ENCODE measurements around the gene GTF2I. TPM values are rescaled to one million over a fixed set of nuclear protein-coding genes. Genes with fewer than 3 reads are reported as not detected.
"Not testable (repeated sequence)": the region's sequence is repeated elsewhere in the genome, so short reads cannot be mapped to it uniquely, and the experiment has no call there.

Gene GTF2I
- polyA plus RNA-seq, 12 donors, result 98.4 to 261 (median 170) TPM; not detected in 1

DNA sequence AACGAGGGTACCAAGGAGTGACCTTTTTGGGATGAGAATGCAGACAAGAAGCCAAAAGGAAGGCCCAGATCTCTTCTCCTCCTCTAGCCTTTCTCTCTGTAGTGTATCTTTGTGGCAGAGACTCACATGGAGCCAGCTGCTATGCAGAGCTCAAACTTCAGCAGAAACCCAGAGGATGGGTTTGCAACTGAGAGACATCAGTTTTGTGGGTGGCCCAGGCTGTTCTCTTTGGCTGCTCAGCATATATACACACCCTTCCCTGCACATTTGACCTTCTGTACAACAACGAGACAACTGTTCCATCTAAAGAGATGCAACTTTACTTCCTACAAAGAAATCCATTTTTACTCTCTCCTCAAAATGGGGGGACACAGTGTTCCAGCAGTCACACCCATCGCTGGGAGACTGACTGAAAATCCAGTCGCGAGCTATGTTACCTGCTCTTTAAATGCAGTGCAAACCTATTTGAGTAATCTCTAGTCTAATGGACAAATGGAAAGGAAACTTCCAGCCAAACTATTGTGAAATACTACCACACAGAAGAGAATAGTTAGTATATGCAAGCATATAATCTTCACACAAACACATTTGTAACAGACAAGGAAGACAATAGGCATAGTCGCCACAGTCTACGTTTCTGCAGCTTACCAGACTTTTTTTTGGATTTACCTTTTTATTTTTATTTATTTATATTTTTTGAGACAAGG lies 51.2 kb downstream of the GTF2I start:
- DNase-seq, result peak; percentile 7

DNA sequence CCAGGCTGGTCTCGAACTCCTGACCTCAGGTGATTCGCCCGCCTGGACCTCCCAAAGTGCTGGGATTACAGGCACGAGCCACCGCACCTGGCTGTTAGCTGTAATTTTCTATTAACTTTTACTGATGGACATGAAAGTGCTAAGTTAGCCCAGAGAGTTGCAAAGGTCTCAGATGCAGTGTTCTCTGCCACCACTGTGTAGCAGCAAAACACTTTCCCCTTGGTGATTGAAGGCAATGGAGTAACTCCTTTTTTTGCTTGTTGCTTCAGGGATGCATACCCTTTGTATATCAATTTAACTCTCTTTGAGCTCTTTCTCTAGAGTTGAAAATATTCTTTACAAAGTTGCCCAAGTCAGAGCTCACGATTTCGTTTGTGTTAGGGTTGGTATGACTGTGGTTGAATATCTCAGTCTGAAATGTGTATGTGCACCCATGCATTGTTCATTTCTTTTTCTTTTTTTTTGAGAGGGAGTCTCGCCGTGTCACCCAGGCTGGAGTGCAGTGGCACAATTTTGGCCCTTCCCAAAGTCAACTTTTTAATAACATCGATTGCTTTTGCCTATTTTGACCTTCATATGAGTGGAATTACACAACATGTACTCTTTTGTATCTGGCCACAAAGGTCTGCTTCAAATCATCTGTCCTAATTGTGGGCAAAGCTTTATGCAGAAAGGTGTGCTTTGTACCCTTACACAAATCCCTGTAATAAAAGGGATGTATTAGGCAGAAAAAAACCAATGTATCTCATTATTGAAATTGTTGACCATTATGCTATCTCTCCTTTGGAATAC lies 52.6 kb downstream of the GTF2I start:
- DNase-seq, result no peak

DNA sequence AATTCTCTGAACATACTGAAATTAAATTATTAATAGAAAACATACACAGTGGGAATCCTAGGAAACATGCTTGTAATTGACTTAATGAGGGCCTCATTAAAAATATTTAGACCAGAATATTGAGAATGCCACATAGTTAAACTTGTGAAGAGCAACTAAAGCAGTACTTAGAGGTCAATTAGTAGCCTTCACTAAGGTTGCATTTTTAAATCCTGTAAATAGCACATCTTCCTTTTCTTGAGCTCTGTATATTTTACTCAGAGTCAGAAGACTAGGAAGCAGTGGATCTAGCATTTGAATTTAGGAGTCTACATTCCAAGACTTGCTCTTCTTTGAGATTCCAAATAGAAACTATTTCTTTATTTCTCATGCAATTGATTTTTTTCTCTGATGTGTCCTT lies 56.0 kb downstream of the GTF2I start:
- DNase-seq, result no peak

DNA sequence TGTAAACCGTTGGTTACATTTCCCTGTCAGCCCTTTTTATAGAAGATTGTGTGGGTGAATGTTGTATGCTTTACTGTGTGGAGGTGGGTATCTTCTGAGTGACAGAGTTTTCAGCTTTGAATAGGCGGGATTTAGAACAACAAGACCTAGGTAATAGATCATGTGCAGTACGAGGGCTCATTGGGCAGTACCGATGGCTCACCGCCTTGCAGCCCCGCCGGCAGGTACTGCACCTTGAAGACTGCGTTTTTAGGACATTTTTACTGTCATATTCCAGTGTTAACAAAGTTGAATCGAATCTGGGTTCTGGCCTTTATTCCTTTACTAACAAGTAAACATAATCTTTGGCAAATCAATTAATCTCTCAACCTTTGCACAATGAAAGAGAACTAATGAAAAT lies 60.4 kb downstream of the GTF2I start:
- DNase-seq, result no peak

DNA sequence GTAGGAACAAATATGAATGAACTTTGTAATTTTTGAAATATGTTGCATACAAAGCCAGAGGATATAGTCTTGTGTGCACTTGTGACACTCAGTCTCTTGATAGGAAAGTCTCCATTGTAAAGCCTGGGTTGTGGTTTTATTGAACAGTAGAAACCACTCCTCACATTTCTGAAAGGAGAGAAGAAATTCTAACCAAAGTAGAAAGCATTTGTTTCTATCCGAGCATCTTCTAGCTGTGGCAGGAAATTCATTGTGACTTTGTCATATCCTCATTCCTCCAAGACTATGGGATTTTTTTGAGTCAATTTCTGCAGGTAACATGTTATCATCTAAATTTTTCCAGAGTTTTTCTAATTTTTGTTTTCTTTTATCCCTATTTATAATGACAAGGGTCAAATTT lies 60.8 kb downstream of the GTF2I start:
- DNase-seq, result no peak

DNA sequence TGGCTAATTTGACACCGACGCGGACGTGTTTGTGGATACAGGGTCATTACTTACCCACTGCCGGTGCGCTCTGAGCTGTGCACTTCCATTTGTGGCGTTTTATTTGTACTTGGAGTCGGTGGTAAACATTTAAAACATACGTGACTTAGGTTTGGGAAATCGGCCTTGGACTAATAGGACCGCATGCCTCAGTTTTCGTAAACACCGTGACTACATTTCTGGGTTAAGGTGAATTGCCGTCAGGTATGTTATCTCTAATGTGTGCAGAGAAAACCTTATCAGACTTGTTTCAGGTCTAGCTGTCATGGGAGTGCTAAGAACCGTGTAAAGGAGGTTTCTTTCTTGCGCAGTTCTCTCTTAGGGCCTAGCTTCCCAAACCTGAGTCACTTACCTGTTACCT lies 64.6 kb downstream of the GTF2I start:
- no peak for DNase-seq

DNA sequence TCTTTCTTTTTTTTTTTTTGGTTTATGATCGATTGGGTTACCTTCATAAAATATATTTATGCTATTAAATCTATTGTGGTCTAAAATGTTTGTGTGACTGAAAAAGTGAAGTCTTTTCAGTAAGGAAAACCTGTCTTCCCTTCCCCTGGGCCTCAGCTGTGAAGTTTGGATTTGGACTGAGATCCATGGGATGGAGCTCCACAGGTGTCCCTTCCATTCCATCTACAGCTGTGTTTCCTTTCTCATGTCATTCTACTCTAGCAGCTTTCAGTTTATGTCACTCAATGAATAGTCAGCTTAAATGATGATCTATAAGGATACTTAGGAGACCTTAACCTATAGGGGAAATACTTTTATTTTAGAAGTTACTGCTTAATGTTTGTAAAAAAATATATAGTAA lies 68.3 kb downstream of the GTF2I start:
- no peak for DNase-seq

DNA sequence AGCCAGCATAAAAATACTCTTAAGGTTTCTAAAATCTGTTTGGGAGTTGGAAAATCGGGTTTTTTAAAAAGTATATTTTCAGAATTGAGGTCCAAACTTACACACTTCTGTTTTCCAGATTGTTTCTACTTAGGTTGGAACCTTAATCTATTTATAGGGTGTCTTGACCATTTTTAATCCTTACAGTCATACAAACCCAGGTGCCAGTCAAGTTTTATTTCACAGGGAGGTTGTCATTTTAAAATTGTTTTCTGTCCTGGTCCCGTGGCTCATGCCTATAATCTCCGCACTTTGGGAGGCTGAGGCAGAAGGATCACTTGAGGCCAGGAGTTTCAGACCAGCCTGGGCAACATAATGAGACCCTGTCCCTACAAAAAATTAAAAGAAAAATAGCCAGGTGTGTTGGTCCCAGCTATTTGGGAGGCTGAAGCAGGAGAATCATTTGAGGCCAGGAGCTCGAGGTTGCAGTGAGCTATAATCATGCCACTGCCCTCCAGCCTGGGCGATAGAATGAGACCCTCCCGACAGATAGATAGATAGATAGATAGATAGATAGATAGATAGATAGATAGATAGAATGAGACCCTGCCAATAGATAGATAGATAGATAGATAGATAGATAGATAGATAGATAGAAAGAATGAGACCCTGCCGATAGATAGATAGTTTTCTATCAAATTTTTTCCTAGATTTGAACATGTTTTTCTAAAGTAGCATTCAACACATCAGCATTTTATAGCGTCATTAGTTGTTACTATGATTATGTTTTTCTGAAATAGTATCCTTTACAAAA lies 69.0 kb downstream of the GTF2I start:
- no peak for DNase-seq

DNA sequence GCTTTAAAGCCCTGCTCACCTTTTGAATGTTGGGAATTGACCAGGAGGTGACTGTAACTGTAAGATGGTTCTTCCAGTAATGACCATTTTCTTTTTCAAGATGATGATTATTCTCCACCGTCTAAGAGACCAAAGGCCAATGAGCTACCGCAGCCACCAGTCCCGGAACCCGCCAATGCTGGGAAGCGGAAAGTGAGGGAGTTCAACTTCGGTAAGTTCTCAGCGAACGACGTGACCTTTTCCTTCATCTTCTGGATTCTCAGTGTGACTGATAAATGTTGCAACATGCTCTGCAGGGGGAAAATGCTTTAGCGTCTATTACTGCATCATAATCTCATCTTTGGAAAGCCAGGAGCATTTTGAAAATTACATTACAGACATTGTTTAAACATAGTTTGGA lies 71.2 kb downstream of the GTF2I start:
- not testable (repeated sequence) for DNase-seq

DNA sequence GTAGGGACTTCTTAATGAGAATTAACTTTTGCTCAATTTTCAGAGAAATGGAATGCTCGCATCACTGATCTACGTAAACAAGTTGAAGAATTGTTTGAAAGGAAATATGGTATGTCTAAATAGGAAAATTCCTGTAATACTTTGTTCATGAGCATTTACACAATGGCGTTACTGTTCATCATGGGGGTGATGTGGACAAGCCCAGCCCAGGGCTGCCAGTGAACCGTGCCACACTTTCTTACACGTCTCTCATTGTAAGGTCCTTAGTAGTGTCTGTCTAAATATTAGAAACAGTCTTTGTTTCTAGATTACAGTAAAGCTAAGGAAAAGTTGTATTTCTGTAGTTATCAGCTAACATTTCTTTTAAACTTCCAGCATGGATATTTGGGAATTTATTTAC lies 72.7 kb downstream of the GTF2I start:
- not testable (repeated sequence) for DNase-seq

DNA sequence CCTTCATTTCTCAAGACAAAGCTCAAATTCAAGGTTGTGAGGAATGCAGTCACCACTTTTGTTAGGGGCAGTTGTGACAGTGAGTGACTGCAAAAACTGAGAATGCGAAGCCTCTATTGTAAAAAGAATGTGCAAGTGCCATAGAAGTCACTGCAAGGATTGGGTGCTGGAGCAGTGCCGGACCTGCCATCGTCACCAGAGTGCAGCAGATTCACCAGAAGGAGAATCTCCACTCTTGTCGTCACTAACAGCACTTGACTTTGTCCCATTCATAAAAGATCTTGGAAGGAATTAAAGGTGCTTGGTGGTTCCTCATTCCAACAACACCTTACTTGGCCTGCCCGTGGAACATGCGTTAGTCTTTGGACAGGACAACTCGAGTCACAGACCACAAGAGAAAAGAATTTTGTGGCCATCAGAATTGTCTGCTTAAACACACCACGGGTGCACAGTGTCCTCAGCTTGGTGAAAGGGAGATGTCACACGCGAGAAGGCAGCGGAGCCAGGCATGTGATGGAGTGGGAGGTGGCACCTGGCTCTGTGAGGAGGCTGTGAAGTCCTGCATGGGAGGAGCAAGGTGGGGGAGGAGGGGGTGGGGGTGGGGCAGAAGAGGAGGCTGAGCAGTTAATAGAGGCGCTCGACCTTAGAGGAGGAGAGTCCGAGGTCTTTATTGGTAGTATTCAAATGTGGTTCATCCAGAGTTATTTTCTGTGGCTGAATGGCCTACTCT lies 82.6 kb downstream of the GTF2I start:
- not testable (repeated sequence) for DNase-seq

DNA sequence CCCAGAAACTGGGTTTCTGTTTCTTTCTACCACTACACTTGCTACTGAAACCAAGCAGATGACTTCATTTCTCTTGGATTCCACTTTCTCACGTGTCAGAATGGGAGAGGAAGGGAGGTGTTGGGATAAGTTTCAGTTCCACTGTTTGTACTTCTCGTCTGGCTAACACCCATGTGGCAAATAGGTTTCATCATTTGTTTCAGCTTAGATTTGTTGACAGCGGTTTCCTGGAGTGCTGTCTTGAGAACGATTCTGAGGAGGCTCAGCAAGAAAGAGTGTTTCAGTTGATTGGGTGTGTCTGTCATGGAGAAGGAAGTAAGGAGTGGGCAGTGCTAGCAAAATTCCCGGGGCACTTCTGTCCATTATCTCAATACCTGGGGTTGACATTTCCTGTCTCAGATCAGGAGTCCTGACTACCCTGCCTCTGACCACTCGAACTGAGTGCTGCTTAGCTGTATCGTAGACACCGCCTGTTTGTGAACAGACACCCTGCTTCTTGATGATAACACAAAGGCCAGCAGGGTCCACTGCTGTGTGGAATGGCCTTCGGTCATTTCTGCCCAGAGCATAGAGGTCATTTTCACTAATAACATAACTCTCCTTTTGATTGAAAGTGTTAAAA lies 86.5 kb downstream of the GTF2I start:
- DNase-seq, result not testable (repeated sequence)

DNA sequence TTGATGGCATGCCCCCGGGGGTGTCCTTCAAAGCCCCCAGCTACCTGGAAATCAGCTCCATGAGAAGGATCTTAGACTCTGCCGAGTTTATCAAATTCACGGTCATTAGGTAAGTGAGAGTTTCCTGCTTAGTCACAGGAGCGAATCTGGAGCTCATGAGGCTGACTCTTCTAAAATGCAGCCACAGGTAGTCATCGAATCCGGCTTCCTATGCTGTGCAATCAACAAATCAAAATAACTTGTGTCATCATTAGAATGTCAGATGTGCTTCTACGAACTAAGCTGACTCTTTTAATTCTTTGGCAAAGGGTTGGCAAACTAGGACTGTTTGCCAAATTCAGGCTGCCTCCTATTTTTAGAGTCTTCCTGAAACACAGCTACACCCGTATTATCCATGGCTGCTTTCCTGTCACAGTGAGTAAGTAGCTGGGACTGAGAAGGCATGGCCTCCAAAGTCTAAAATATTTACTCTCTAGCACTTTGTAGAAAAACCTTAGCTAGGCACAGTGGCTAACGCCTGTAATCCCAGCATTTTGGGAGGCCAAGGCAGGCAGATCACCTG lies 96.5 kb downstream of the GTF2I start:
- not testable (repeated sequence) for DNase-seq

DNA sequence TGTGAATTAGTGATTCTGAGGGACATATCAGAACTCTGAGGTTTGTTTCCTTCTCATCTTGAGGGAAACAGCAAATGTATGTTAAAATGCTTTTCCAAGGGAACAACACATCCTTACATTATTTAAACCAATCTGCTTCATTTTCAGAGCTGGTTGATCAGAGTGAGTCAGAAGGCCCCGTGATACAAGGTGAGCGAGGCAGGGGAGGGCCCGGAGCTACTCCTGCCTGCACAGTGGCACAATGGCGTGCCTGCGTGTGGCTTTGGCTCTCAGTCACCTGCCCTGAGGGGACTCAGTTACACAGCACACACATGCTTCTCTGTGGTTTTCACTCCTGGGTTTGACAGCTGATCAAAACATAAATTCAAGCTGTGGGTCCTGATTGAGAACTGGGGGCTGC lies 99.2 kb downstream of the GTF2I start:
- not testable (repeated sequence) for DNase-seq

DNA sequence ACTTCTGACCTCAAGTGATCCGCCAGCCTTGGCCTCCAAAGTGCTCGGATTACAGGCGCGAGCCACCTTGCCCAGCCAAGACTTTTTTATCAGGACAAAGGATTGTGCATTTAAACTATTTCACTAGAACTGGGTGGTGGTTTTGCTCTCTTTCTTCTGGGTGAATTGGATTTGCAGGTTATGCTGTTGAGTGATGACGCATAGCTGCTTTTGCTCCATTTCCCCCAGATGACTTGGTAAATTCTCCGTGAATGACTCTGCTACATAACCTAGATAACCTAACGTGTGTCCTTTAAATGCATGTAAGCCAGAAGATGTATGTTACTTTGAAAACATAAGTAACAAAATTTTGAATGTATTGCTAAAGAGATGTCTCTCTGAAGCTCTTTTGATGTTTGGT lies 100.8 kb downstream of the GTF2I start:
- DNase-seq, result not testable (repeated sequence)

DNA sequence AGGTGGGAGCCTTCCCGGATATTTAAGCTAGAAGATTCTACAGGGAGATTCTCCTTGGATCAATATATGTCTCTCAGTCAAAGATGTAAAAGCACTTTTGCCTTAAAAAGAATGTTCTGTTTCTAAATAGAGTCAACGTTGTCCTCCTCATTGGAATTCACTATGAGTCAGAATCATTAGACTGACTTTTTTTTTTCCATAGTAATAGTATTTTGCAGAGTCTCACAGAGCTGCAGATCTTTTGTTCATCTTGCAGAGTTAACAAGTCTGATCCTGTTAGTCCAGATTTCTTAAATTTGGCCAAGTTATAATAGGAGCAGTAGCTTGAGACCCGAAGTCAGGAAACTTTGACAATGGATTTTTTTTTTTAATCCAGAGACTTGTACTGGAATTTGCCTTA lies 101.5 kb downstream of the GTF2I start:
- not testable (repeated sequence) for DNase-seq

DNA sequence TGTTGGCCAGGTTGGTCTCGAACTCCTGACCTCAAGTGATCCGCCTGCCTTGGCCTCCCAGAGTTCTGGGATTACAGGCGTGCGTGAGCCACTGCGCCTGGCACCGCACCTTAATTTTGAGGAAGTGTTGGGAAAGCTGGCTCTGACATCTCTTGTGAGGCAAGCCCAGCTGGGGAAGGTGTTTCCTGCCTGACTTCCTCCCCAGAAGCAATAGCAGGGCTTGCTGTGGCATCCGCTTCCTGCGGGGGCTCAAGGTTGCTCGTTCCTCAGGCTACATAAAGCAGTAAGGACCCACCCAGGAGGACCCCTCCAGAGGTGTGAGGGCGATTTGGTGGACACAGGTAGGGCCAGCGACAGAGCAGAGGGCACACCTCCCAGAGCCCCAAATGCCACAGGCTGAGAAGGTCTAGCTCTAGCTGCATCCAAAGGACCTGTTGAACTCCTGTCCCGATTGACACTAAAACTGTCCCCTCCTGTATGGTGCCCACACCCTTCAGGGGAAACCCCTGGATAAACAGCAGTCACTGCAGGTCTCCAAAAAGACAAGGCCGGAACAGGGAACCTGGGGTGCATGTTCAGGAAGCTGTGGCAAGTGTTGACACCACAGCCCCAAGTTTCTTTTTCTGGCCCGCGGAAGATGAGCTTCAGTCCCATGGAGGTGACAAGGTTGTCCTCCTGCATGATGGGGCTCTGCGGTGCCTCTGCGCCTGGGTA lies 107.8 kb downstream of the GTF2I start:
- DNase-seq, result not testable (repeated sequence)

DNA sequence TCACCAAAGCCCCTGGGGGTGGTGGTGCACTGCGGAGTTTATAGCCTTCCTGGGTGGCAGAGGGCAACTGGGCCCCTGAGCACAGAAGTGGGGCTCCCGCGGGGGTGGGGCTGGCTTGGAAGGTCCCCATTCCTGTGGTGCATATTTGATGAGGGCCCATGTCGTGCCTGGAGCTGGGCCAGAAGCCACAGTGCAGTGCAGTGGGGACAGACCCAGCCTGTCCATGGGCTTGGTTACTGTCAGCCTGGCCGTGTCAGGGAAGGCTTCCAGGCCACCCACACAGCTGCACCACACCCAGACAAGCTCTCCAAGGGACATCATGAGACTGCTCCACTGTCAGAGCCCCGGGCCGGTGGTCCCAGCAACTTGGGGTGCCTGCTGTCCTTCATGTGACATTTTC lies 109.0 kb downstream of the GTF2I start:
- not testable (repeated sequence) for DNase-seq

DNA sequence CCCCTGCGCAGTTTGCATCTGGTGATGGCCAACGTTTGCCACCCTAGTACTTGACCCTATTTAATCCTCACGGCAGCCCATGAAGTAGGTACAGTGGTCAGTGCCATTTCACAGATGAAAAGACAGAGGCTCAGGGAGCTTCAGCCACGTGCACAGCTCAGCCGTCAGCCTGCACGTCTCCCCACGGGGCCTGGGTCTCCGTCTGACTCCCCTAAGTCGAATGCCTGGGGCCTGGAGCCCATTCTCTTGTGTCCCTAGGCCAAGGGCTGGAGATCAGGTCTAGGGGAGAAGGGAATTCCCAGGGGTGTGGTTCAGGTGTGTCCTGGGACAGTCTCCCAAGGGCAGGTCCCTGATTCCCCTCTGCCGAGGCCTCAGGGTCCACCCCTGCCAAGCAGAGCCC lies 109.5 kb downstream of the GTF2I start:
- DNase-seq, result not testable (repeated sequence)

DNA sequence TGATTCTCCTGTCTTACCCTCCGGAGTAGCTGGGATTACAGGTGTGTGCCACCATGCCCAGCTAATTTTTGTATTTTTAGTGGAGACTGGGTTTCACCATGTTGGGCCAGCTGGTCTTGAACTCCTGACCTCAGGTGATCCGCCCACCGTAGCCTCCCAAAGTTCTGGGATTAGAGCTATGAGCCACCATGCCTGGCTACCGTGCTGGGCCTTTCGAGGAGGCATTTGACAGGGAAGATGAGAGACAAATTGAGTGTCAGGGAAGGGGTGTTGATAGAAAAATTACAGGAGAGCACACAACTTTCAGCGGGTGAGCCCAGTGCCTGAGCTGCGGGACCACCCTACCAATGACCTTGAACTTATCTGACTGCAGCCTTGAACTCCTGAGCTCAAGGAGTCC lies 112.5 kb downstream of the GTF2I start:
- not testable (repeated sequence) for DNase-seq
